ENCODE results near the gene TIGAR.

- TF ChIP-seq CTCF (IDR thresholded peaks at IDR 0.05; ENCODE audit: borderline replicate concordance, extremely low read depth, low read length, poor library complexity, severe bottlenecking) (no peak), EZH2 (IDR thresholded peaks at IDR 0.05; ENCODE audit: borderline replicate concordance, low read depth, low read length, severe bottlenecking) (no peak)
Observed at GRCh38 chr12:4275016-4275869, 45.8 kb upstream of the TIGAR start.
